ENCODE measurements around the gene MPI. TPM values are rescaled to one million over a fixed set of nuclear protein-coding genes. Genes with fewer than 3 reads are reported as not detected.
"Not testable (repeated sequence)": the region's sequence is repeated elsewhere in the genome, so short reads cannot be mapped to it uniquely, and the experiment has no call there.

Gene MPI
- polyA plus RNA-seq, 1 donor = 63.5 TPM

DNA sequence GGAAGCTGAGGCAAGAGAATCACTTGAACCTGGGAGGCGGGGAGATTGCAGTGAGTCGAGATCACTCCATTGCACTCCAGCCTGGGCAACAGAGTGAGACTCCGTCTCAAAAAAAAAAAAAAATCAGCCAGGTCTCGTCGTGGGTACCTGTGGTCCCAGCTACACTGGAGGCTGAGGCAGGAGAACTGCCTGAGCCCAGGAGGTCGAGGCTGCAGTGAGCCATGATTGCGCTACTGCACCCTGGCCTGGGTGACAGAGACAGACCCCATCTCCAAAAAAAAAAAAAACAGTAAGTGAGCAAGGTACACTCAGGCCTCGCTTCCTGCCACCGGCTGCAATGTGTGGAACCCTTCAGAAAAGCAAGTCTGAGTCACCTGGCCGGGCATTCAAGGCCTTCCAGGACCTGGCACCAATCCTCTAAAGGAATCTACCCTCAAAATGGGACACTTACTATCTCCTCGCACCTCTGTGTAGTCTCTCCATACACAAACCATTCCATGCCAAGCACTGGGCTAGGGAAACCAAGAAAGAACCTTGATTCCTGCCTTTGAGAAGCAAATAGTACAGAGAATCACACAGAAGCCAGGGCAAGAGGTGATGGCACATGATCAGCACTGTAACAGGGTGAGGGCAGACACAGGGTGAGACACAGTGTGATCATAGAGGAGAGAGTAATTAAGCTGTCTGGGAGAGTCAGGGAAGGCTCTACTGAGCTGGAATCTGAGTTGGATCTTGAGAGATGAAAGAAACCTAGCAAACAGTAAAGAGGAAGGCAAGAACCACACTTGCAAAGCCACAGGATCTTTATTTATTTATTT, 26.4 kb upstream of the MPI start:
- DNase-seq = no peak

DNA sequence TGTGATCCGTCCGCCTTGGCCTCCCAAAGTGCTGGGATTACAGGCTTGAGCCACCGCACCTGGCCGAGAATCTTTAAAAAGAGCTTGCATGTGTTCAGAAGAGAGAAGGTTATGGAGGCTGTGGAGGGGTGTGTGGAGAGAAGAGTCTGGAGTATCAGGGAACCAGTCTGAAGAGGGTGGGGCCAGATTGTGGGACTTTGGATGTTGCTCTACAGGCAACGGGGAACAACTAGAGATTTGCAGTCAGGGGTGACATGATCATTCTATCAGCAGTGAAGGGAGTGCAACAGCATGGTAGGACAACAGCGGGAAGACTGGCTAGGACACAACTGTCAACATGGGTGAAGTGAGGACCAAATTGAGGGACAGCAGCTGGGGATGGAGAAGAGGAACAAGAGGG, 25.5 kb upstream of the MPI start:
- no peak for DNase-seq

GRCh38 chr15:74865316-74865715, 24.5 kb upstream of the MPI start:
- DNase-seq = no peak

DNA sequence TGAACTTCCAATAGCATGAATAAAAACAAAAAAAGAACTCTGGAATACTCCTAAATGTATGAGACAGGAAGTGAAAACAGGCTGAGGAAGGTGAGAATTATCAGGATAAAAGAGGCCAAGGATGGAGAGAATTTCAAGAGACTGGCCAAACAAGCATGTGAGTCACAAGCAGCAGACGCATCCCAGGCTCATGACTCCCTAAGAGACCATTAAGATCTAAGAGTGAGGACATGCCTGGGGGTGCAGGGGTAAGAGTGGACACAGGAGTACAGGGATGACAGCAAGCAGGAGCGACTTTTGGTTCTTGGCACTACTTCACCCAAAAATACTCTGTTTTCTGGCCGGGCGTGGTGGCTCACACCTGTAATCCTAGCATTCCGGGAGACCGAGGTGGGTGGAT, 23.8 kb upstream of the MPI start:
- DNase-seq = no peak

GRCh38 chr15:74867466-74868038, 22.3 kb upstream of the MPI start:
- DNase-seq = no peak

DNA sequence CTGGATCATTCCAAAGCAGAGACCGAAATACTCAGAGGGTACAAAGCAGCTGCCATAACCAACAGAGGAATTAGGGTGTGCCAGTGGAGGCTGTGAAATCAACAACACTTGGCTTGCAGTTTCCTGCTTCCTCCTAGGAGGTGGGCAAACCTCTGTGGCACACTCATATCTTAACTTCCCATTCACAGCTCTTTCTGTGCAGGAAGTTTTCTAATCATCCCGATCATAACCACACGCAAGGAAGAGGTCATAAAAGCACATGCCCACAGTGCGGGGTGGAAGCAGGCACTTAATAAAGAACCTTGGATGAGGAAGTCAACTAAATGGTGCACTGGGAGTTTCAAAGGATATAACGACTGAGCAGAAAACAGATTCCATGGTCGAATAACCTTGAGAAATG, 21.8 kb upstream of the MPI start:
- DNase-seq = no peak

GRCh38 chr15:74869372-74869725, 20.5 kb upstream of the MPI start:
- DNase-seq = no peak

DNA sequence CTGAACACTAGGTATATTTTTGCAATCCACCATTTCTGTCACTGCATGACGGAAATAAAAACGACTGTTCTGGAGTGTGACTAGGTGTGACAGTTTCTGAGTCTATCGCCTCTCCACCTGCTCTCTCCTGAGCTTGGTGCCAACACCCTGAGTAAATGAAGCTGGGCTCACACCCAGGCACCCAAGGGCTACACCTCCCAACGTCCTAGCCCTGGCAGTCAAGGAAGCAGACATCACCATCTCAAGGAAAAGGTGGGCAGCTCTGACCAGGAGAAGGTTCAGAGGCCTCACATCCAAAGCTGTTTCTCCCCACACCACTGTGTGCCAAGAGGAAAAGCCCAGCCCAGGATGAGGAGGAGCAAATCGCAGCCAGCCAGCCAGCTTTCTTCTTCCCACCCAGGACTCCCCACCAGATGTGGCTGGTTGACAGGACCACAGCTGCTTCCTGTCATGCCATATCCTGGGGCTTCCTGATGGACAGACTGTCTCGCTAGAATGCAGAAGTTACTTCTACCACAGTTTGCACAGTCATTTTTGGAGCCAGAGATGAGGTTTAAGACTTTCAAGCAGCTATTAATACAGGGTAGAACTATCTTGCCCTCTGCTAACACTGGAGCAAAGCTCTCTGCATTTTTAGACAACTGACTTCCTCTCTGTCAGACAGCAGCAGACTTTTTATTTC, 20.0 kb upstream of the MPI start:
- peak; percentile 38 for DNase-seq

- DNase-seq = no peak
Observed at GRCh38 chr15:74870436-74871215, 19.2 kb upstream of the MPI start.

- no peak for DNase-seq
Observed at GRCh38 chr15:74872702-74873035, 17.2 kb upstream of the MPI start.

- DNase-seq = peak; percentile 94
Observed at GRCh38 chr15:74873036-74873755, 16.6 kb upstream of the MPI start, which contains the start of gene SCAMP2. TSS of gene SCAMP2 (minus strand) at chr15:74873365. CDS start at chr15:74873255, 110 bp downstream.

DNA sequence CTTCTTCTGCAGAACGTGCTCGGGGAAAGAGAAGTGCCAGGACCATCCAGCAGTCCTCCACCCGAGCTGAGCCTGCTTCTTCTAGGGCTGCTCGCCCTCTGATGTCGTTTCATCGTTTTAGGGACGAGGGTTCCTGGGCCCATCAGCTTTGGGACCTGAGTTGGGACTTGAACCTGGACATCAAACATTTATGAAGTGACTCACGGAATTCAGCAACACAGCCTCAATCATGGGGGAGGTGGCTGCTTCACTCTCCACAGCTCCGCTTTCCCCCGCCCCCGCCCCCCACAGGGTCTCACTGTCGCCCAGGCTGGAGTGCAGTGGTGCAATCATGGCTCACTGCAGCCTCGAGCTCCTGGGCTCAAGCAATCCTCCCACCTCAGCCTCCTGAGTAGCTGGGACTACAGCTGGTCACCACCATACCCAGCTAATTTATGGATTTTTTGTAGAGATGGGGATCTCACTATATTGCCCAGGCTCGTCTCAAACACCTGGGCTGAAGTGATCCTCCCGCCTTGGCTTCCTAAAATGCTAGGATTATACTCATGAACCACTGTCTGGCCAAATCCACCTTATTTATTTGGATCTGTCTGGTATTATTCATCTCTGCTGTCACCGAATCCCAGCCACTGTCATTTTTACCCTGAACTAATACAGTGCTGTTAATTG, 16.0 kb upstream of the MPI start:
- DNase-seq = no peak

DNA sequence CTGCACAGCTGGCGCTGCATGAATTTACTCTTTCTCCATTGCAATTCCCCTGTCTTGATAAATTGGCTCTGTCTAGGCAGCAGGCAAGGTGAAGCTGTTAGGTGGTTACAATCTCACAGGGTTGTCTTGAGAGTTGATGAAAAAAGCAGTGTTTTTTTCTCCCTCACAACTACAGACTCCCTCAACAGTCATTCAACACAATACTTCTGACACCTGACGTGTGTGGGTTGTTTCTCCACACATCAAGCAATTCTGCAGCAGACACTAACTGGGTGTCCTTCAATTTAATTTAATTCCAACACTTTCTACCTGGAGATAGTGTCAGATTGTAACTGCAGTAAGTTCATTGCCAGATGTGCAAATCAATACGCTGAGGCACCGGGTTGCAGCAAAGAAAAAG, 11.6 kb upstream of the MPI start:
- no peak for DNase-seq

DNA sequence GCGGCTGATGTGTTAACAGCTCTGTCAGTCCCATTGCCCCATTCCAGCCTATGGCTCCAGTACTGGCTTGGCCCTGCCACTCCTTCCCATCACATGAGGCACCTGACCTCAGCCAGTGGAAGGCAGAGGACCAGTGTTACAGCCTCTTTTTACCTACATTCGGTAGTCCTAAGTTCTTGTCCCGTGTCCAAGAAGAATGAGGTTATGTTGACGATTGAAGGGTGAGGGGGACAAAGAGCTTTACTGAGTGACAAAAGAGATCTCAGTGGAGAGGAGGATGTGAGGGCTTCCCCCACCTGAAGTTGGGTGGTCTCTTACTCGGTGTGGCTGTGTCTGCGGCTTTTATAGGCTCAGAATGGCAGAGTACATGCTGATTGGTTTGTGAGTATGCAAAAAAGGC, 7.3 kb upstream of the MPI start:
- no peak for DNase-seq

- DNase-seq = no peak
Observed at GRCh38 chr15:74884428-74885223, 5.2 kb upstream of the MPI start.

- no peak for DNase-seq
Observed at GRCh38 chr15:74885461-74885860, 4.4 kb upstream of the MPI start.

DNA sequence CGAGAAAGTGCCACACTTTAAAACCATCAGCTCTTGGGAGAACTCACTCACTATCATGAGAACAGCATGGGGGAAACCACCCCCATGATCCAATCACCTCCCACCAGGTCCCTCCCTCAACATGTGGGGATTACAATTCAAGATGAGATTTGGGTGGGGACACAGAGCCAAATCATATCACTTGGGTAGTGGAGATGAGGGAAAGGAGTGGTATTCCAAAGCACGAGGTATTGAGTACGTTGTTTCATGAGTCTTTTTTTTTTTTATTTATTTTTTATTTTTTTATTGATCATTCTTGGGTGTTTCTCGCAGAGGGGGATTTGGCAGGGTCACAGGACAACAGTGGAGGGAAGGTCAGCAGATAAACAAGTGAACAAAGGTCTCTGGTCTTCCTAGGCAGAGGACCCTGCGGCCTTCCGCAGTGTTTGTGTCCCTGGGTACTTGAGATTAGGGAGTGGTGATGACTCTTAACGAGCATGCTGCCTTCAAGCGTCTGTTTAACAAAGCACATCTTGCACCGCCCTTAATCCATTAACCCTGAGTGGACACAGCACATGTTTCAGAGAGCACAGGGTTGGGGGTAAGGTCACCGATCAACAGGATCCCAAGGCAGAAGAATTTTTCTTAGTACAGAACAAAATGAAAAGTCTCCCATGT, 2.2 kb upstream of the MPI start:
- DNase-seq = not testable (repeated sequence)

GRCh38 chr15:74888716-74889115, 1.1 kb upstream of the MPI start:
- no peak for DNase-seq

DNA sequence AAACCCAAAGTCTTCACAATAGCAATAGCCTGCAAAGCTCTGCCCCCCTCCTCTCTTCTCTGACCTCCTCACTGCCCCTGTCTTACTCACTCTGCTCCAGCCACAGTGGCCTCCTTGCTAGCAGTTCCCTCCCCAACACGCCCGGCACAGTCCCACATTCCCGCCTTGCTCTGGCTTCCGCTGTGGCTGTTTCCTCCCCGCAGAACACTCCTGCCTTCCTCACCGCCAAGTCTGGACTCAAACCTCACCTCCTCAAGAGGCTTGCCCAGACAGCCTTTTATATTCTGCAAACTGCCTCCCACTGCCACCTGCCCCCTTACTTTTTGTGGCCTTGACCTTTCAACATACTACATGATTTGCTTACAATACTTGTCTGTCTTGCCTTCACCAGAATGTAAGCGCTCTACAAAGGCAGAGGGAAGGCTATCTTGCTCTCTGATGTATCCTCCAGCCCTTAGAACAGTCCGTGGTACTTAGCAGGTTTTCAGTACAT, 406 bp upstream of the MPI start:
- DNase-seq = peak; percentile 65

DNA sequence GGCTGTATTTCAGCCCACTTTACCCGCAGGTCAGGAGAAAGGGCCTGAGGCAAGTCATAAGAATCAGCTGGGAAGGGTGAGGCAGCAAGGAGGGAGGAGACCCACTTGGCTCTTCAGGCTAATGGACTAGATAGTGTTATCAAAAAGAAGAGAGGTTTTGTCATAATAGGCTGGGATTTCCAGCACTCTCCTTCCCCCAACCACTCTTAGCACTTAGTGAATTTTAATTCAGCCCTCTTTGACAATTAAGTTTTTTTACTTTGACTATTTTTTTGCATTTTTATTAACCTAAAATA, 771 bp downstream of the MPI start:
- no peak for DNase-seq

GRCh38 chr15:74891469-74891868, 1.6 kb downstream of the MPI start:
- DNase-seq = no peak

Measured in hindlimb muscle (tissue), 1 donor.